Esophagus muscularis mucosa (tissue), 4 donors: ENCODE measurements around the gene OBSCN.

Experiments used
- EP300 ChIP-seq: sonication (generic); formaldehyde crosslinking; IDR thresholded peaks from one replicate; pipeline ENCODE4 v1.6.1; 2017; ENCODE audit warnings: antibody characterized with exemption
- POLR2A ChIP-seq: fragments of 450-650 bp; IDR thresholded peaks from one replicate; pipeline ENCODE4 v1.6.1; 2017; ENCODE audit warnings: antibody characterized with exemption, moderate library complexity, mild to moderate bottlenecking, low read depth
- POLR2AphosphoS5 ChIP-seq, 2 donors: sonication (generic); formaldehyde crosslinking; IDR thresholded peaks; one replicate each; pipeline ENCODE4 v1.6.1; 2017; ENCODE audit warnings: antibody characterized with exemption in 2 of 2
- TF ChIP-seq, protein P1 (sequence below), 3 experiments: fragments of 200-600 bp in 2 of 3; fragments of 450-650 bp in 1 of 3; sonication (generic) in 2 of 3; IDR thresholded peaks; one replicate each; pipeline ENCODE4 v1.5.1; 2017 to 2019; ENCODE audit warnings: antibody characterized with exemption in 3 of 3, mild to moderate bottlenecking in 2 of 3, moderate library complexity in 1 of 3

DNA sequence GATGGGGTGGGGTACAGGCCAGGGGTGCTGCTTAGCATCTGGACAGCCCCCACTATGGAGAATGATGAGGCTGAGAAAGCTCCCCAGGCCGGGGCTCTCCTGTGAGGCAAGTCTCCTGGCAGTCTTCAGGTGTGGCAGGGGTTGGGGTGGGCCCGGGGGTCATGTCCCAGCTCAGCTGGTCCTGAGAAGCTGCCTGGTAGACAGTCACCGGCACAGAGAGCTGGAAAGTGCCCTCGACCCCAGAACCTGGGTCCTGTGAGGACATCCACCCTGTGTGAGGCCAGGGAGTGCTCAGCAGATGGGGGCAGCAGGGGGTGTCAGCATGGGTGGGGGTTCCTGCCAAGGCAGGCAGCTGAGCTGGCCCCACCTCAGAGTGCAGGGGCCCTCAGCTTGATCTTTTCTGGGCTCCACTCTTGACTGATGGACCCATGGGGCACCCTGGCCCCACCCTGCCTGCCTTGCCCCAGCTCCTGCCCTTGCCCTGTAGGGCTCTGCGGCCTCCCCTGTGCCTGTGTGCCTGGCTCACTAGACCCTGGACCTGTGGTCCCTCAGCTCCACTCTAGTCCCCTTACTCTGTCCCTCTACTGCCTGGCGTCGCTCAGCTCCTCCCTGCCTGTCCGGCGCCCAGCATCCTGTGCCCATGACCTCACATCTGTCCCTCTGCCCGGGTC is 36.5 kb upstream of the OBSCN start:
- TF ChIP-seq EP300 (no peak), POLR2AphosphoS5 (IDR thresholded peaks at IDR 0.05) (no peak), POLR2A (no peak)
- TF ChIP-seq, protein P1, sequence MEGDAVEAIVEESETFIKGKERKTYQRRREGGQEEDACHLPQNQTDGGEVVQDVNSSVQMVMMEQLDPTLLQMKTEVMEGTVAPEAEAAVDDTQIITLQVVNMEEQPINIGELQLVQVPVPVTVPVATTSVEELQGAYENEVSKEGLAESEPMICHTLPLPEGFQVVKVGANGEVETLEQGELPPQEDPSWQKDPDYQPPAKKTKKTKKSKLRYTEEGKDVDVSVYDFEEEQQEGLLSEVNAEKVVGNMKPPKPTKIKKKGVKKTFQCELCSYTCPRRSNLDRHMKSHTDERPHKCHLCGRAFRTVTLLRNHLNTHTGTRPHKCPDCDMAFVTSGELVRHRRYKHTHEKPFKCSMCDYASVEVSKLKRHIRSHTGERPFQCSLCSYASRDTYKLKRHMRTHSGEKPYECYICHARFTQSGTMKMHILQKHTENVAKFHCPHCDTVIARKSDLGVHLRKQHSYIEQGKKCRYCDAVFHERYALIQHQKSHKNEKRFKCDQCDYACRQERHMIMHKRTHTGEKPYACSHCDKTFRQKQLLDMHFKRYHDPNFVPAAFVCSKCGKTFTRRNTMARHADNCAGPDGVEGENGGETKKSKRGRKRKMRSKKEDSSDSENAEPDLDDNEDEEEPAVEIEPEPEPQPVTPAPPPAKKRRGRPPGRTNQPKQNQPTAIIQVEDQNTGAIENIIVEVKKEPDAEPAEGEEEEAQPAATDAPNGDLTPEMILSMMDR (IDR thresholded peaks at IDR 0.05) = no peak
